NCI-H146 (cell line): ENCODE data around the gene BIN2.
"Not testable (repeated sequence)": the region's sequence is repeated elsewhere in the genome, so short reads cannot be mapped to it uniquely, and the experiment has no call there.

Source experiments
- DNase-seq: peaks from one replicate; lab custom pipeline; 2025; lab: John Stamatoyannopoulos, UW

The BIN2 gene

GRCh38 chr12:51259600-51259999 is 64.4 kb downstream of the BIN2 start:
- DNase-seq = not testable (repeated sequence)

DNA sequence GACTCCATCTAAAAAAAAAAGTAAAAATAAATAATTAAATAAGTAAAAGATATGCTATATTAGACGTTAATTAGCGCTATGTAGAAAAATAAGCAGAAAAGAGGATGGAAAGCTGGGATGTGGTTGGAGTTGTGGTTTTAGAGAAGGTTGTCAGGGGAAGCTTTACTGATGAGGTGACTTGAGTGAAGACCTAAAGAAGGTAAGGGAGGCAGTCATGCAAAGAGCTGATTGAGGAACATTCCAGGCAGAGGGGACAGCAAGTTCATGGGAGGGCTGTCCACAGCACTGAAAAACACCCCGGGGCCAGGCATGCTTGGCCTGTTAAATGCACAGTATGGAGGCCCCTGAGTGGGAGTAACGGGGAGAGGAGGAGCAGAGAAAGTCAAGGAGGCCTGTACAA is 69.4 kb downstream of the BIN2 start:
- no peak for DNase-seq

DNA sequence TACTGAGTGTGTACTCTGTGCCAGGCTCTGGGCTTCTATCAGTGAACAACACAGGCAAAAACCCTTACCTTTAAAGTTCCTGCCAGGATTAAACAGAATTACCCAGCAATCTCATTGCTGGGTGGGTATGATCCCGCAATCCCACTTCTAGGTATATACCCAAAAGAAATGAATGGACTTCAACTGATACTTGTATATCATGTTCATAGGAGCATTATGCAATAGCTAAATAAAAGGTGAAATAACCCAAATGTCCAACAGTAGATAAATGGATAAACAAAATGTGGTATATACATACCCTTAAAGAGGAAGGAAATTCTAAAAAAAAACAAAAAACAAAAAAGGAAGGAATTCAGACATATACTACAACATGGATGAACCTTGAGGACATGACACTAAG is 70.7 kb downstream of the BIN2 start:
- no peak for DNase-seq

GRCh38 chr12:51247523-51248206 is 76.3 kb downstream of the BIN2 start:
- DNase-seq = no peak

DNA sequence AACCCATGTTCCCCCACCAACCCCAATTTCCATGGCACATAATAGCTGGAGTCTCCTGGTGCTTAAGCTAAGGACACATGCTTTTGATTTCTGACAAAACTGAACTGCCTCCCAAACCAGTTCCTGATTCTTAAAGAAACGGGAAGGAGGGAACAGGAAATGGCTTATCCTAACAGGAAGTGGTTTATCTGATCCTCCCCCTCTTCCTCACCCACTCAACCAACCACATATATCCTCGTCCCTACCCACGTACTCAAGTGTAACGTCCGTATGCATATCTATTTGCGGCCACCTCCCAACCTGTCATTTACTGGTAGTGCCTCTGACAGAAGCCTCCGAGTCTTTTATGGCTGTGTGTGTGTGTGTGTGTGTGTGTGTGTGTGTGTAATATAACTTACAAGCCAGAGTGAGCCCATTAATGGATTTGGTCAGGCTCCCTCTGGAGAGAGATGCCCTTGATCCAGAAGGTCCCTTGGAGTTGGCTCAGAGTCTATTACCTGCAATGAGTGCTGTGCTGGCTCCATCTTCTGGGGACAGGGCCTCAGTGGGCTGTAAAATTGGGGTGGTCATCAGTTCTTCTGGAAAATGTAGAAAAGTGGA is 77.6 kb downstream of the BIN2 start:
- no peak for DNase-seq

DNA sequence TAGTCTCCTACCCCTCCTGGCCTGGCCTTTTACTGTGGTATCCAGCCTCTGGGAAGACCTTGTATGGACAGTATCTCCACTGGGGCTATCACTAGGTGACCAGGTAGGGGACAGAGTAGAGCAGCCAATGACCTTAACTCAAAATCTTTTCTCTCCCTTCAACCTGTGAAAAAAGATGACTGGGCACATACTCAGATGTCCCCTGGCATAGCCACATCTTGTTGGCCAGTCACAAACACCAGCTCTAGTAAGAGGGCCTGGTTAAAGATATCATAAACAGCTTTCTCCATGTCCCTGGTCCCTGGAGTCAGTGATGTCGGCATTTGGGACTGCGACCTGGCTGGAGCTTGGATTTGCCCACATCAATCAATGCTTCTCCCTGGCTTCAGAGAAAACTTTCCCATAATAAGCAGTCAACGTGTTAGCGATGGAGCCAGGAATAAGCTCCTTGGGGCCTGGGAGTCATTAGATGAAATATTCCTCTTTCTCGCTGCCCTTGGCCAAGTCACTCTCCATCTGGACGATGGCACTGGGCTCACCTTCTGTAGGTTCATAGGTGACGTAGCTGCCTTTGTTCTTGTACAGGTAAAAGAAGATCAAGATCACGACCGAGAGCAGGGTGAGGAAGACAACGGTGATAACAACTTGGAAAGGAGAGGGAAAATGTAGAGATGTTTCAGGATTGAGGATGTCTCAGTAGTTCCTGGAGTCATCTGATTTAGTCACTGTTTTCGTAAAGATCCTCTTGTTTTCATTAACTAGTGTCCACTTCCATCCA is 78.3 kb downstream of the BIN2 start:
- no peak for DNase-seq

DNA sequence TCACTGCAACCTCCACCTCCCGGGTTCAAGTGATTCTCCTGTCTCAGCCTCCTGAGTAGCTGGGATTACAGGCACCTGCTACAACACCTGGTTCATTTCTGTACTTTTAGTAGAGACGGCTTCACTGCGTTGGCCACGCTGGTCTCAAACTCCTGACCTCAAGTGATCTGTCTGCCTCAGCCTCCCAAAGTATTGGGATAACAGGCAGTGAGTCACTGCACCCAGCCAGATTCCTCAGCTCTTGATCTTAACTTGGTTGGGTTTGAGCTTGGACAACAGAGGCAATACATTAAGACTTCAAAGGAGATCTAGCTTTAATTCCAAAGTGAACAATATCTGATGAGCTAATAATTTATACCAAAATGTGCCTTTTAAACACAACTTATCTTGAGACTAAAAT is 79.7 kb downstream of the BIN2 start:
- no peak for DNase-seq

- DNase-seq = no peak
Observed at GRCh38 chr12:51242876-51243275, 81.1 kb downstream of the BIN2 start.

DNA sequence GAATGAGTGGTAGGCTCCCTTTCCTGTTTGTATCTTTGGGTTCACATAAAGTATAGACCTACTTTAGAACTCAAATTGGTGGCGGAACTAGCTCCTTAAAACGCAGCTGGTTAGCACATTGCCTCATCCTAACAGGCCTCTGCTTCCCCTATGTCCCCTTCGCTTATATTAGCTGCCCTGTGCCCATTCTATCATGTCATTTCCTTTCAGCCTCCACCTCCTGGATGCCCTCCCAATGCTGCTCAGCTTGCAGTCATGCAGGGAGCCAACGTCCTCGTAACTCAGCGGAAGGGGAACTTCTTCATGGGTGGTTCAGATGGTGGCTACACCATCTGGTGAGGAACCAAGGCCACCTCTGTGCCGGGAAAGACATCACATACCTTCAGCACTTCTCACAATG is 81.9 kb downstream of the BIN2 start:
- no peak for DNase-seq

DNA sequence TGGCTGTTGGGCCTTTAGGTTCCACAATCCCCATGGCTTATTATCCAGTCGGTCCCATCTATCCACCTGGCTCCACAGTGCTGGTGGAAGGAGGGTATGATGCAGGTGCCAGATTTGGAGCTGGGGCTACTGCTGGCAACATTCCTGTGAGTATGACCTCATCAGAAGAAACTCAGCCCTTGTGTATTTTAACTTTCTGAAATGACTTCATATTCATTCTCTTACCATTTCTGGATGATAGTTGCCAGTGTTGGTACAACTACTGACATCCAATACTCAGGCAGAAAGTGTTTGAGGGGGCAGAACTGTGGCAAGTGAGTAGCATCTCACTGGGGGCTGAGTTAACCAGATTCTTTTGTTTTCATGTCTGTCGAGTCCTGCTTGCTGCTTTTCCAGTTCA is 83.0 kb downstream of the BIN2 start:
- DNase-seq = no peak

DNA sequence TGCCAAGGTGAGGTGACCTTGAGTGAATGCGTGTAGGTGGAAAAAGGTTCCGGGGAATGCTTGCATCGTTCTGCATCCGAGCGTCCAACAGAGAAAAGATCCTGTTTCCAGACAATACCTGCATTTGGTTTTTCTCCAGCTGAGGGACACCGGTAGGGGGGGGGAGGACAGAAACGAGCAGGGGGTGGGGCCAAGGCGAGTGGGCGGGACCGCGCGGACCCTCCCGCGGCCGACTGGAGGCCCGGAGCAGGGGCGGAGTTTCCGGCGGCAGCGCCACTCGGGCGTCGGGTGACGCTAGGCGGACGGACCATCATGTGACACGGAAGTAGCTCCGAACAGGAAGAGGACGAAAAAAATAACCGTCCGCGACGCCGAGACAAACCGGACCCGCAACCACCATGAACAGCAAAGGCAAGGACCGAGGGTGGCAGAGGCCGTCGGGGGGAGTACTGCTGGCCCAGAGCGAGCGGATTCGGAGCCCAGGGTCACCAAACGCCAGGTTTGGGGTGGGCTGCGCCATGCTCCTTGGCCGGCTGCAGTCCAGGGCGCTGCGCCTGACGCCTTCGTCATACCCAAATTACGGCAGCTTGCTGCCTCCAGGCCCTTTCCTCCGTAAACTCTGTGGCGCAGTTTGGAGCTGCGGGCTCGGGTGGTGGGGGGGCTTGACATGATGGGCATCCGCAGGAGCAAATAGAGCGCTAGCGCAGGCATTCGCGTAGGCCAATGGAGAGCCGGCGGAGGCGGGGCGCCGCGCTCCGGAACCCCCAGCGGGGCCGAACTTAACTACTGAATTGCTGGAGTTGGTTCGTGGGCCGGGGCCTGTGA is 85.3 kb downstream of the BIN2 start, which contains the start of gene DAZAP2:
Gene DAZAP2, plus strand, starts transcription at position 317 of the 825 bp plus-strand sequence. Its CDS starts 82 bp downstream, at position 399.
- peak; percentile 98 for DNase-seq

DNA sequence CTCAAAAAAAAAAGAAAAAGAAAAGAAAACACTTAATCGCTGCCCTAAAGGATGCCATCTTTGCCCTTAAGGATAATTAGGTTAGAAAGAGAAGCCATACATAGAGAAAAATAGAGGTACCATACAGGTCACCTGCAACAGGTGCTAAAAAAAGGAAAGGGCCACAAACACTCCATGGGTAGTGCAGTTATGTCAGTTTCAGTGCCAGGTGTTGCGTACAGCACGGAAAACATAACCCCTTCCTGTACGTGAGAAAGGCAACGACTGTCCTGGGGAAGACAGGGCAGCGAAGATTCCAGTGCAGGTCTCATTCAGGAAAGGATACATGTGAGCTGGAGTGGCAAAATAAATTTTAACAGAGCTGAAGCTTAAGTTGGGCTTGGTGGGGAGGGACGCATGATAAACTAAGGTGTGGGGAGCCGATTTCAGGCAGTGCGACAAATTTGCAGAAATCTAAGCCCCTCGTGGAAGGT is 85.9 kb downstream of the BIN2 start:
- DNase-seq = peak; percentile 70

- no peak for DNase-seq
Observed at GRCh38 chr12:51234530-51234929, 89.4 kb downstream of the BIN2 start.

DNA sequence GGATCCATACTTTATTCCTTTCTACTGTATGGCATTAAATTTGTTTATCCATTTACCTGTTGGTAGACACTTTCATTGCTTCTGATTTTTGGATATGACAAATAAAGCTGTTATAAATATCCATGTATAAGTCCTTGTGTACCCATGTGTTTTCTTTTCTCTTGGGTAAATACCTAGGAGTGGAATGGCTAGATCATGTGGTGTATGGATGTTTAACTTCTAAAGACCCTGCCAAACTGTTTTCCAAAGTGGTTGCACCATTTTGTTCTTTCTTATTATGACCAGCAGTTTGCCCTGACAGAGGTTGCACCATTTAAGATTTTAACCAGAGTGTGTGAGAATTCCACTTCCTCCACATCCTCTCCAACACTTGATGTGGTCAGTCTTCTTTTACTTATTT is 91.3 kb downstream of the BIN2 start:
- no peak for DNase-seq
